Measurements from ENCODE around the gene PLA2G5.
"Not testable (repeated sequence)": the region's sequence is repeated elsewhere in the genome, so short reads cannot be mapped to it uniquely, and the experiment has no call there.

The PLA2G5 gene

DNA sequence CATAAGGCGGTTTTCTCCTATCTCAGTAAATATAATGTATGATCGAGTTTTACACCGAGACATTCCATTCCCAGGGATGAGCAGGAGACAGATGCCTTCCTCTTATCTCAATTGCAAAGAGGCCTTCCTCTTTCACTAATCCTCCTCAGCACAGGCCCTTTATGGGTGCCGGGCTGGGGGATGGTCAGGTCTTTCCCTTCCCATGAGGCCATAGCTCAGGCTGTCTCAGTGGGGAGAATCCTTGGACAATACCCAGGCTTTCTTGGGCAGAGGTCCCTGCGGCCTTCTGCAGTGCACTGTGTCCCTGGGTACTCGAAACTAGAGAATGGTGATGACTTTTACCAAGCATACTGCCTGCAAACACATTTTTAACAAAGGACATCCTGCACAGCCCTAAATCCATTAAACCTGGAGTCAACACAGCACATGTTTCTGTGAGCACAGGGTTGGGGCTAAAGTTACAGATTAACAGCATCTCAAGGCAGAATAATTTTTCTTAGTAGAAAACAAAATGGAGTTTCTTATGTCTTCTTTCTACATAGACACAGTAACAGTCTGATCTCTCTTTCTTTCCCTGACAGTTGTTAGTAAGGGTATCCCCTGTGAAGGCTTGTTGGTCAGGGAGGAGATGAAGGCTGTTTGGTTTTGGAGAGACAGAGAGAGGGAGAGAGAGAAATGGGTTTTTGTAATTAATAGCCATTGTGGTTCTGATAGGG is 39.4 kb upstream of the PLA2G5 start:
- H3K4me2 ChIP-seq (ENCODE audit: low read length); DNase-seq; H4K8ac ChIP-seq (ENCODE audit: low read depth, low read length); H3K79me1 ChIP-seq (ENCODE audit: low read length); H3K79me2 ChIP-seq (ENCODE audit: control insufficient read depth, insufficient read depth, low read length, poor library complexity); H3K4me3 ChIP-seq (ENCODE audit: low read depth, low read length); H2BK5ac ChIP-seq (ENCODE audit: low read depth, low read length, poor library complexity); H3K36me3 ChIP-seq (ENCODE audit: control insufficient read depth in 1 of 2, insufficient read depth in 2 of 2, low read length in 2 of 2); H3K9me3 ChIP-seq (ENCODE audit: insufficient read depth, low read depth, low read length); H3K23ac ChIP-seq (ENCODE audit: low read length); H3K4ac ChIP-seq (ENCODE audit: low read depth, low read length); H3K4me1 ChIP-seq (ENCODE audit: control insufficient read depth in 1 of 2, insufficient read depth in 2 of 2, low read length in 2 of 2); H4K91ac ChIP-seq (ENCODE audit: low read depth, low read length); H3K9ac ChIP-seq (ENCODE audit: low read length); H4K12ac ChIP-seq (ENCODE audit: low read depth, low read length); H3K27ac ChIP-seq (ENCODE audit: low read depth, low read length); H3K27me3 ChIP-seq (ENCODE audit: insufficient read depth, low read length); H3K18ac ChIP-seq (ENCODE audit: low read length); H2BK12ac ChIP-seq (ENCODE audit: low read length); H2AFZ ChIP-seq (ENCODE audit: insufficient read depth, low read length, poor library complexity); H2AK5ac ChIP-seq (ENCODE audit: low read length); H2BK120ac ChIP-seq (ENCODE audit: insufficient read depth, low read length, poor library complexity); H3K14ac ChIP-seq (ENCODE audit: low read length): not testable (repeated sequence)
- no CpG with 5 or more reads among the region's 6 CpGs for WGBS (ENCODE audit: extremely low coverage, insufficient coverage, insufficient read length)

DNA sequence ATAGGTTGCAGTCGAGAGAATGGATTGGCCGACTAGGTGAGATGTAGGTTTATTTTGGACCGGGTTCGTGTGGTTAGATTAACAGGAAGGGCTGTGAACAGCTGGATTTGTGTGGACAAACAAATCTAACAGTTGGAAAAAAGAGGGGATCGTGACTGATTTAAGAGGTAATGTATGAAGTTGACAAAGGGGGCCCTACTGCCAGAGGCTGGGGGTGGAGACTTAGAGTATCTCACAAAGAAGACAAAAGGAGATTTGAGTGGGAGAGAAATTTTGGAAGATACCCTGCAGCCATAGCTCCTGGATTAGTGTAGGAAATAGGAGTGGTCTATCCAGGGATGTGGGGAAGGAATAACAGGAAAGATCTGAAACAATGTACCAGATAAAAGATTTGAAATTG is 38.8 kb upstream of the PLA2G5 start:
- no peaks in the 10 kb centered on the region for H3K79me2 ChIP-seq (ENCODE audit: control insufficient read depth, insufficient read depth, low read length, poor library complexity)
- no peak overlapping the region for H3K14ac ChIP-seq (ENCODE audit: low read length)
- no peak overlapping the region for H2BK5ac ChIP-seq (ENCODE audit: low read depth, low read length, poor library complexity)
- no peak for DNase-seq
- peaks cover 5% of the 10 kb centered on the region for H3K9me3 ChIP-seq (ENCODE audit: insufficient read depth, low read depth, low read length)
- no peak overlapping the region for H3K23ac ChIP-seq (ENCODE audit: low read length)
- no peak overlapping the region for H3K4me3 ChIP-seq (ENCODE audit: low read depth, low read length)
- H3K18ac ChIP-seq (ENCODE audit: low read length): no peak overlapping the region
- no peak overlapping the region for H3K4ac ChIP-seq (ENCODE audit: low read depth, low read length)
- H4K91ac ChIP-seq (ENCODE audit: low read depth, low read length): no peak overlapping the region
- H3K79me1 ChIP-seq (ENCODE audit: low read length): no peaks in the 10 kb centered on the region
- no peak overlapping the region for H3K27ac ChIP-seq (ENCODE audit: low read depth, low read length)
- H3K36me3 ChIP-seq (ENCODE audit: control insufficient read depth in 1 of 2, insufficient read depth in 2 of 2, low read length in 2 of 2): no peaks in the 10 kb centered on the region
- H3K27me3 ChIP-seq (ENCODE audit: insufficient read depth, low read length): no peaks in the 10 kb centered on the region
- H2BK12ac ChIP-seq (ENCODE audit: low read length): no peak overlapping the region
- no CpG with 5 or more reads among the region's 5 CpGs for WGBS (ENCODE audit: extremely low coverage, insufficient coverage, insufficient read length)
- H2AFZ ChIP-seq (ENCODE audit: insufficient read depth, low read length, poor library complexity): no peak overlapping the region
- no peak overlapping the region for H4K8ac ChIP-seq (ENCODE audit: low read depth, low read length)
- H3K9ac ChIP-seq (ENCODE audit: low read length): no peak overlapping the region
- no peak overlapping the region for H3K4me2 ChIP-seq (ENCODE audit: low read length)
- no peak overlapping the region for H4K12ac ChIP-seq (ENCODE audit: low read depth, low read length)
- H3K4me1 ChIP-seq (ENCODE audit: control insufficient read depth in 1 of 2, insufficient read depth in 2 of 2, low read length in 2 of 2): no peaks in the 10 kb centered on the region
- H2AK5ac ChIP-seq (ENCODE audit: low read length): no peak overlapping the region
- H2BK120ac ChIP-seq (ENCODE audit: insufficient read depth, low read length, poor library complexity): no peak overlapping the region

DNA sequence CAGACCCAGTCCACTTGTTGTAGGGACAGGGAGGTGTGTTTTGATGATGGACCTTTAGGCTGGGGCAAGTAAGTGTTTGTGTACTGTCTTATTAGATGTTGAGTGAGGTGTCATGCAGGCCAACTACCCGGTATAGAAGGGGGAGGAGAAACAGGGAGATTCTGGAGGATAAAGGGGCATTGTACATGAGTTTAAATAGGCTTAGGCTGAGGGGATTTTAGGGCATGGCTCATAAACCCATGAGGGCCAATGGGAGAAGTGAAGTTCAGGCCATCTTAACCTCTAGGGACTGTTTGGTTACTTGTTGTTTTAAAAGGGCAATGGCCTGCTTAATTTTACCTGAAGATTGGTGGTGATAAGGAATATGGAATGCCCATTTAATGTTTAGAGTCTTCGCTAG is 38.2 kb upstream of the PLA2G5 start:
- H3K18ac ChIP-seq (ENCODE audit: low read length): no peak overlapping the region
- H3K79me2 ChIP-seq (ENCODE audit: control insufficient read depth, insufficient read depth, low read length, poor library complexity): no peaks in the 10 kb centered on the region
- no peak overlapping the region for H3K4me3 ChIP-seq (ENCODE audit: low read depth, low read length)
- no peaks in the 10 kb centered on the region for H3K4me1 ChIP-seq (ENCODE audit: control insufficient read depth in 1 of 2, insufficient read depth in 2 of 2, low read length in 2 of 2)
- whole genome bisulfite sequencing (ENCODE audit: extremely low coverage, insufficient coverage, insufficient read length): no CpG with 5 or more reads among the region's 2 CpGs
- H4K91ac ChIP-seq (ENCODE audit: low read depth, low read length): no peak overlapping the region
- H3K9me3 ChIP-seq (ENCODE audit: insufficient read depth, low read depth, low read length): peaks cover 5% of the 10 kb centered on the region
- H4K12ac ChIP-seq (ENCODE audit: low read depth, low read length): no peak overlapping the region
- H2BK12ac ChIP-seq (ENCODE audit: low read length): no peak overlapping the region
- no peak for DNase-seq
- no peak overlapping the region for H3K4ac ChIP-seq (ENCODE audit: low read depth, low read length)
- H3K14ac ChIP-seq (ENCODE audit: low read length): no peak overlapping the region
- no peak overlapping the region for H4K8ac ChIP-seq (ENCODE audit: low read depth, low read length)
- no peak overlapping the region for H2AFZ ChIP-seq (ENCODE audit: insufficient read depth, low read length, poor library complexity)
- no peak overlapping the region for H3K27ac ChIP-seq (ENCODE audit: low read depth, low read length)
- H3K4me2 ChIP-seq (ENCODE audit: low read length): no peak overlapping the region
- no peaks in the 10 kb centered on the region for H3K36me3 ChIP-seq (ENCODE audit: control insufficient read depth in 1 of 2, insufficient read depth in 2 of 2, low read length in 2 of 2)
- no peaks in the 10 kb centered on the region for H3K79me1 ChIP-seq (ENCODE audit: low read length)
- no peak overlapping the region for H3K9ac ChIP-seq (ENCODE audit: low read length)
- no peak overlapping the region for H2BK120ac ChIP-seq (ENCODE audit: insufficient read depth, low read length, poor library complexity)
- H3K23ac ChIP-seq (ENCODE audit: low read length): no peak overlapping the region
- H2BK5ac ChIP-seq (ENCODE audit: low read depth, low read length, poor library complexity): no peak overlapping the region
- no peak overlapping the region for H2AK5ac ChIP-seq (ENCODE audit: low read length)
- H3K27me3 ChIP-seq (ENCODE audit: insufficient read depth, low read length): no peaks in the 10 kb centered on the region

DNA sequence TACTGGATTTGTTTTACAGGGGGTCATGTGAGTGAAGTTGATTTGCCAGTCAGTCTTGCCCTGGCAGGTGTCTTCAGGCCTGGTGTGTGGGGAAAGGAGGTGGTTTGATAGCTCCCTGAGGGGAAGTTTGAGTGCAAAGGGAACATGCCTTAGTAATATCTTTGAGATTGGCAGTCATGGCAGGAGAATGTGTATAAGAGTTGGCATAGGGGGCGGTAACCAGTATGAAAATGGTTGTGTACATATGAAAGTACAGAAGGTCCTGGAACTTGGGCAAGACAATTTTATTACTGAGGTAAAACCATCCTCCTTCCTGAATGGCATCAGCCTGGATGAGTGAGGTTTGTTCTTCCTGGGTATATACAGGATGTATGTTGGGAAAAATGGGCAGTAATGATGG is 37.6 kb upstream of the PLA2G5 start:
- H3K4me1 ChIP-seq (ENCODE audit: control insufficient read depth in 1 of 2, insufficient read depth in 2 of 2, low read length in 2 of 2): no peaks in the 10 kb centered on the region
- no peaks in the 10 kb centered on the region for H3K79me1 ChIP-seq (ENCODE audit: low read length)
- H3K9me3 ChIP-seq (ENCODE audit: insufficient read depth, low read depth, low read length): peaks cover 5% of the 10 kb centered on the region
- H3K79me2 ChIP-seq (ENCODE audit: control insufficient read depth, insufficient read depth, low read length, poor library complexity): no peaks in the 10 kb centered on the region
- H3K4me2 ChIP-seq (ENCODE audit: low read length): no peak overlapping the region
- no peak overlapping the region for H3K14ac ChIP-seq (ENCODE audit: low read length)
- H3K18ac ChIP-seq (ENCODE audit: low read length): no peak overlapping the region
- H2AK5ac ChIP-seq (ENCODE audit: low read length): no peak overlapping the region
- H4K91ac ChIP-seq (ENCODE audit: low read depth, low read length): no peak overlapping the region
- H4K8ac ChIP-seq (ENCODE audit: low read depth, low read length): no peak overlapping the region
- H3K27ac ChIP-seq (ENCODE audit: low read depth, low read length): no peak overlapping the region
- WGBS (ENCODE audit: extremely low coverage, insufficient coverage, insufficient read length): no CpG with 5 or more reads among the region's 1 CpG
- no peak overlapping the region for H2BK12ac ChIP-seq (ENCODE audit: low read length)
- H3K4ac ChIP-seq (ENCODE audit: low read depth, low read length): no peak overlapping the region
- no peak overlapping the region for H2AFZ ChIP-seq (ENCODE audit: insufficient read depth, low read length, poor library complexity)
- DNase-seq: no peak
- H3K27me3 ChIP-seq (ENCODE audit: insufficient read depth, low read length): no peaks in the 10 kb centered on the region
- no peak overlapping the region for H2BK5ac ChIP-seq (ENCODE audit: low read depth, low read length, poor library complexity)
- H3K23ac ChIP-seq (ENCODE audit: low read length): no peak overlapping the region
- H3K9ac ChIP-seq (ENCODE audit: low read length): no peak overlapping the region
- no peaks in the 10 kb centered on the region for H3K36me3 ChIP-seq (ENCODE audit: control insufficient read depth in 1 of 2, insufficient read depth in 2 of 2, low read length in 2 of 2)
- no peak overlapping the region for H2BK120ac ChIP-seq (ENCODE audit: insufficient read depth, low read length, poor library complexity)
- no peak overlapping the region for H3K4me3 ChIP-seq (ENCODE audit: low read depth, low read length)
- H4K12ac ChIP-seq (ENCODE audit: low read depth, low read length): no peak overlapping the region

All from trophoblast cell (in vitro differentiated cells and primary cell).